BE2C (cell line): ENCODE results near the gene FBXO38.

Experiments
- DNase-seq: peaks from one replicate; pipeline ENCODE4 v3.0.0-alpha.2; 2020
- H3K27me3 ChIP-seq: fragments of 250-450 bp; sonication (Bioruptor Pico); 2 replicates; pipeline ENCODE4 v1.5.1; 2020; ENCODE audit warnings: mild to moderate bottlenecking
- H3K36me3 ChIP-seq: fragments of 250-450 bp; sonication (Bioruptor Pico); 2 replicates; pipeline ENCODE4 v1.5.1; 2020; ENCODE audit warnings: mild to moderate bottlenecking
- H3K4me1 ChIP-seq: fragments of 250-450 bp; sonication (Bioruptor Pico); 2 replicates; pipeline ENCODE4 v1.5.1; 2020
- H3K4me3 ChIP-seq: 2 replicates; pipeline ENCODE4 v1.5.1; 2011; ENCODE audit warnings: low read depth, low read length
- H3K9me3 ChIP-seq: fragments of 250-450 bp; sonication (Bioruptor Pico); 2 replicates; pipeline ENCODE4 v1.5.1; 2020
- TF ChIP-seq, protein P1 (sequence below): IDR thresholded peaks from 2 replicates; pipeline ENCODE4 v1.5.1; 2012; ENCODE audit warnings: mild to moderate bottlenecking, low read depth, low read length

FBXO38 gene

DNA sequence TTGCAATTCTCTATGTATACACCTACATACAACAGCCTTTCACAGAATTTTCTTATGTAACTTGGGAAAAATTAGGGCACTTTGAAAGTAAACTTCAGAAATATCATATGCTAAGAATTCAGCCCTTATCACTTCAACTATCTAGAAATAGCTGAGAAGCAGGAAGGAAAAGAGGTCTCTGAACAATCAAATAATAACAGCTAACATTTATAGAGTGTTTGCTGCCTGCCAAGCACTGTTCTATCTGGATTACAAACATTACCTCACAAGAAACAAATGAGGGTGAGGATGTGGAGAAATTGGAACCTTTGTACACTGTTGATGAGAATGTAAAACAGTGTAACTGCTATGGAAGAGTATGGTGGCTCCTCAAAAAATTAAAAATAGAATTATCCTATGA is 4.4 kb upstream of the FBXO38 start:
- TF ChIP-seq, protein P1, sequence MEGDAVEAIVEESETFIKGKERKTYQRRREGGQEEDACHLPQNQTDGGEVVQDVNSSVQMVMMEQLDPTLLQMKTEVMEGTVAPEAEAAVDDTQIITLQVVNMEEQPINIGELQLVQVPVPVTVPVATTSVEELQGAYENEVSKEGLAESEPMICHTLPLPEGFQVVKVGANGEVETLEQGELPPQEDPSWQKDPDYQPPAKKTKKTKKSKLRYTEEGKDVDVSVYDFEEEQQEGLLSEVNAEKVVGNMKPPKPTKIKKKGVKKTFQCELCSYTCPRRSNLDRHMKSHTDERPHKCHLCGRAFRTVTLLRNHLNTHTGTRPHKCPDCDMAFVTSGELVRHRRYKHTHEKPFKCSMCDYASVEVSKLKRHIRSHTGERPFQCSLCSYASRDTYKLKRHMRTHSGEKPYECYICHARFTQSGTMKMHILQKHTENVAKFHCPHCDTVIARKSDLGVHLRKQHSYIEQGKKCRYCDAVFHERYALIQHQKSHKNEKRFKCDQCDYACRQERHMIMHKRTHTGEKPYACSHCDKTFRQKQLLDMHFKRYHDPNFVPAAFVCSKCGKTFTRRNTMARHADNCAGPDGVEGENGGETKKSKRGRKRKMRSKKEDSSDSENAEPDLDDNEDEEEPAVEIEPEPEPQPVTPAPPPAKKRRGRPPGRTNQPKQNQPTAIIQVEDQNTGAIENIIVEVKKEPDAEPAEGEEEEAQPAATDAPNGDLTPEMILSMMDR: no peak
- no peak overlapping the region for H3K4me3 ChIP-seq
- H3K9me3 ChIP-seq: no peaks in the 10 kb centered on the region
- DNase-seq: no peak
- no peaks in the 10 kb centered on the region for H3K4me1 ChIP-seq
- H3K27me3 ChIP-seq: no peaks in the 10 kb centered on the region
- H3K36me3 ChIP-seq: no peaks in the 10 kb centered on the region

DNA sequence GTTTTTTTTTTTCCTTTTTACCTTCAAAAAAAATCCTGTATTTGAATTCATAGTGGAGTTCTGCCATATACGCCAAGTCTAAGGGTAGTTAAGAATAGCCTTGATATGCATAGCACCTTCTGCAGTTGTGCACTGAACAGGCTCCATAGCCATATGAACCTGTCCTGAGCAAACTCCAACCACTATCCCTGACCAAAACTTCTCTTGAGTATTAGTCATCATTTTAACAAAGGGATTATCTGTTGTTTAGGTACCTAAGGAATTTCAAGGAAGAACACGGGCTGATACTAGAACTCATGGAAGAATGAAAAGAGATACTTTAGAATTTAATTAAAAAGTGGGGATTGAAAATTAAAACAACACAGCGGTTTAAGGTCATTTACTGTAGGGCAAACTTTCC is 1.9 kb upstream of the FBXO38 start:
- Histone ChIP-seq H3K36me3 (no peaks in the 10 kb centered on the region), H3K4me1 (no peaks in the 10 kb centered on the region), H3K9me3 (no peaks in the 10 kb centered on the region), H3K27me3 (no peaks in the 10 kb centered on the region), H3K4me3 (no peak overlapping the region)
- no peak for DNase-seq
- TF ChIP-seq, protein P1: no peak

DNA sequence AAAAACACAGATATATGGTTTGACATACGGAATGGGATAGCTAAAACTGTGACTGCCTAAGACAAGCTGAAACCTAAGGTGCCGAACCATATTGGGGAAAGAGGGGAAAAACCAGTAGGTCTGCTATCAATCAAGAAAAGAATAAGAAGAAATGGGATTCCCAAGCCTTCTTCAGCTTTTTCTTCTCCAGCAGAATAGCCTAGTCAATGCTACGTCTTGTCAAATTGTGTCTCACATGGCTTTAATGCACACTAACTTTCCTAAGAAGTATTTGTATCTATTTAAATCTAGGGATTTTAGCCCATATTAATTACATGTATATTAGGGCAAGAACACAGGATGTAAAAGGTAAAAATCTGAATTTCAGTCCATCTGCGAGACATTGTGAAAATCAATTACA is 797 bp upstream of the FBXO38 start:
- TF ChIP-seq, protein P1: no peak
- no peaks in the 10 kb centered on the region for H3K27me3 ChIP-seq
- no peaks in the 10 kb centered on the region for H3K4me1 ChIP-seq
- peak overlapping the region; percentile 89 for H3K4me3 ChIP-seq
- H3K36me3 ChIP-seq: no peaks in the 10 kb centered on the region
- DNase-seq: no peak
- no peaks in the 10 kb centered on the region for H3K9me3 ChIP-seq

DNA sequence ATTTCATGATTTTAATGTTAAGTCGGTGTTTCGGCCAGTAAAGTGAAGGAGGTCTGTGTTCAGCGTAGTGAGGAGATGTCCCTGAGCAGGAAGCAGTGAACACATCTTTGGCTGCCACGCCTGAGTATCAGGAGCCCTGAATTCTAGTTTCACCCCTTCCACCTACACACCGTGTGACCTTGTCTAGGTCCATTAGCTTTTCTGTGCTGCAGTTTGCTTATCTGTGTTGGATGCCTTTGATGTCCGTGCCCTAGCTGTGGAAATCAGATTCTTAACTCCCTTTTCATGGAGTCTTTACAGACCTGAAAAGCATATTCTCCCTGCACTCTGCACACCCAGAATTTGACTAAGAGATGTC is 601 bp downstream of the FBXO38 start:
- Histone ChIP-seq H3K4me1 (no peaks in the 10 kb centered on the region), H3K4me3 (peak overlapping the region; percentile 89), H3K27me3 (no peaks in the 10 kb centered on the region), H3K36me3 (no peaks in the 10 kb centered on the region), H3K9me3 (no peaks in the 10 kb centered on the region)
- DNase-seq: no peak
- TF ChIP-seq, protein P1: no peak

DNA sequence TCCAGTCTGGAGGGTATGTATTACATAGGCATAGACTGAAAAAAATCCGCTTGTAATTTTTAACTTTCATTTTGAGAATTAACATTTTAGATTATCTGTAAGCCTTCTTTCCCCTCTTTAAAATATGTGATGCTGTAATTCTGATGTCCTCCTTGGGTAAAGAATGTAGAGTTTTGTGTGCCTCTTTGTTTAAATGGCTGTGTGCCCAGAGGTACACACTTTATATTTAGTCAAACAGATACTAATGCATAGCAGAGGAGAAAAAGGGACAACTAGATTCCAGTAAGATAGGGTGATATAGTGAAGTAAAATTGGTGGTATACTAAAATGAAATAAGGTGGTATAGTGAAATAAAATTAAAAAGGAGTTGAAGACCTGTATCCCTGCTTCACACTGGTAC is 1.3 kb downstream of the FBXO38 start:
- Histone ChIP-seq H3K36me3 (no peaks in the 10 kb centered on the region), H3K4me1 (no peaks in the 10 kb centered on the region), H3K9me3 (no peaks in the 10 kb centered on the region), H3K27me3 (no peaks in the 10 kb centered on the region), H3K4me3 (no peak overlapping the region)
- TF ChIP-seq, protein P1: no peak
- no peak for DNase-seq

DNA sequence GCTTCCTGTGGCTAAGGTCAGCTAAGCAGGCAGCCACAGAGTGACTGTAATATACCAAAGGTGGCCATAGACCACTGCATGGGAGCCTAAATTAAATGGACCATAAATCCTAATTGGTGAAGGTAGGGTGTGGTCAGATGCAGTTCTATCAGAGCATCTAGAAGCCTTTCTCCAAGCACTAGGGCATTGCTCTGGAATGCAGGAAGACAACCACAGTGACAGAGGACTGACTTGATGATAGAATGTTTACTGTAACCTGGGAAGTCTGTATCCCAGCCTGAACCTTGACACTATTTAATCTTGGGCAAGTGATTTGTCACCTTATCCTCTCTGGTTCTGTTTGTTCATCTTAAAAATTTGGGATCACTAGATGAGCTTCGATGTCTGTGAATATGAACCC is 2.3 kb downstream of the FBXO38 start:
- no peaks in the 10 kb centered on the region for H3K36me3 ChIP-seq
- H3K4me1 ChIP-seq: no peaks in the 10 kb centered on the region
- H3K9me3 ChIP-seq: no peaks in the 10 kb centered on the region
- TF ChIP-seq, protein P1: no peak
- no peaks in the 10 kb centered on the region for H3K27me3 ChIP-seq
- no peak overlapping the region for H3K4me3 ChIP-seq
- no peak for DNase-seq
